SK-N-MC (cell line): ENCODE measurements around the gene VWA1.
"Not testable (repeated sequence)": the region's sequence is repeated elsewhere in the genome, so short reads cannot be mapped to it uniquely, and the experiment has no call there.

ENCODE experiments used
- DNase-seq: peaks from one replicate; pipeline ENCODE4 v3.0.0-alpha.2; 2011; ENCODE audit warnings: low read depth, low spot score
- H3K27ac ChIP-seq: fragments of 200-600 bp; sonication (generic); 2 replicates; pipeline ENCODE4 v1.5.1; 2016; ENCODE audit warnings: mixed run types
- H3K36me3 ChIP-seq: fragments of 200-600 bp; sonication (generic); 2 replicates; pipeline ENCODE4 v1.6.1; 2017; ENCODE audit warnings: antibody characterized with exemption, low read length, mixed read lengths; ENCODE audit not compliant: insufficient read depth
- H3K4me3 ChIP-seq: fragments of 200-600 bp; sonication (generic); 2 replicates; pipeline ENCODE4 v1.5.1; 2016
- H3K9ac ChIP-seq: fragments of 200-600 bp; sonication (generic); 2 replicates; pipeline ENCODE4 v1.8.0; 2017; ENCODE audit warnings: mixed run types, mixed read lengths; ENCODE audit not compliant: insufficient read length
- H3K9me3 ChIP-seq: fragments of 200-600 bp; sonication (generic); 2 replicates; pipeline ENCODE4 v1.6.1; 2017; ENCODE audit warnings: low read depth, mild to moderate bottlenecking, antibody characterized with exemption, low read length, moderate library complexity, mixed read lengths
- EZH2 ChIP-seq: fragments of 200-600 bp; sonication (generic); IDR thresholded peaks from one replicate; pipeline ENCODE4 v1.6.1; 2017; ENCODE audit warnings: antibody characterized with exemption
- FOXP2 ChIP-seq: optimal IDR thresholded peaks from 2 replicates; pipeline ENCODE3; 2011; ENCODE audit warnings: mild to moderate bottlenecking, moderate library complexity; ENCODE audit not compliant: insufficient read depth; ENCODE audit errors: extremely low read length, control extremely low read depth
- POLR2AphosphoS5 ChIP-seq: IDR thresholded peaks from 2 replicates; pipeline ENCODE4 v1.6.1; 2012; ENCODE audit warnings: mild to moderate bottlenecking, low read depth, low read length, borderline replicate concordance

VWA1 gene

GRCh38 chr1:1441002-1441888 lies 5.8 kb downstream of the VWA1 start:
- Histone ChIP-seq H3K4me3 (no peak overlapping the region), H3K9ac (no peak overlapping the region), H3K36me3 (no peaks in the 10 kb centered on the region), H3K27ac (no peak overlapping the region), H3K9me3 (no peaks in the 10 kb centered on the region)
- no peak for DNase-seq
- TF ChIP-seq POLR2AphosphoS5 = no peak
- no peak for TF ChIP-seq FOXP2
- no peak for TF ChIP-seq EZH2

GRCh38 chr1:1442069-1442770 lies 6.7 kb downstream of the VWA1 start:
- Histone ChIP-seq H3K36me3 (no peaks in the 10 kb centered on the region), H3K9me3 (no peaks in the 10 kb centered on the region), H3K9ac (no peak overlapping the region), H3K27ac (no peak overlapping the region), H3K4me3 (no peak overlapping the region)
- no peak for TF ChIP-seq FOXP2
- no peak for TF ChIP-seq EZH2
- TF ChIP-seq POLR2AphosphoS5 = no peak
- no peak for DNase-seq

- H3K27ac ChIP-seq, H3K36me3 ChIP-seq, DNase-seq: not testable (repeated sequence)
Measured at GRCh38 chr1:1446631-1447030, 11.1 kb downstream of the VWA1 start.

GRCh38 chr1:1449099-1449739 lies 13.7 kb downstream of the VWA1 start, which contains the start of gene ATAD3C:
Gene ATAD3C, plus strand, starts transcription at chr1:1449689. Its CDS starts 995 bp downstream, at chr1:1450684.
- no peaks in the 10 kb centered on the region for H3K9me3 ChIP-seq
- no peak within 1 kb of the TSS for H3K4me3 ChIP-seq
- no peak for DNase-seq
- no peak within 1 kb of the TSS for H3K27ac ChIP-seq
- no peak within 1 kb of the TSS for H3K9ac ChIP-seq
- no peaks in the 10 kb centered on the region for H3K36me3 ChIP-seq
- TF ChIP-seq POLR2AphosphoS5 (no peak), FOXP2 (no peak), EZH2 (no peak)

More at GRCh38 chr1:1446631-1447030, 11.1 kb downstream of the VWA1 start:
- not testable (repeated sequence) for H3K9me3 ChIP-seq, H3K4me3 ChIP-seq, H3K9ac ChIP-seq

GRCh38 chr1:1450616-1451015 lies 15.1 kb downstream of the VWA1 start:
- H3K4me3 ChIP-seq, DNase-seq, H3K27ac ChIP-seq, H3K9ac ChIP-seq, H3K36me3 ChIP-seq, H3K9me3 ChIP-seq: not testable (repeated sequence)

DNA sequence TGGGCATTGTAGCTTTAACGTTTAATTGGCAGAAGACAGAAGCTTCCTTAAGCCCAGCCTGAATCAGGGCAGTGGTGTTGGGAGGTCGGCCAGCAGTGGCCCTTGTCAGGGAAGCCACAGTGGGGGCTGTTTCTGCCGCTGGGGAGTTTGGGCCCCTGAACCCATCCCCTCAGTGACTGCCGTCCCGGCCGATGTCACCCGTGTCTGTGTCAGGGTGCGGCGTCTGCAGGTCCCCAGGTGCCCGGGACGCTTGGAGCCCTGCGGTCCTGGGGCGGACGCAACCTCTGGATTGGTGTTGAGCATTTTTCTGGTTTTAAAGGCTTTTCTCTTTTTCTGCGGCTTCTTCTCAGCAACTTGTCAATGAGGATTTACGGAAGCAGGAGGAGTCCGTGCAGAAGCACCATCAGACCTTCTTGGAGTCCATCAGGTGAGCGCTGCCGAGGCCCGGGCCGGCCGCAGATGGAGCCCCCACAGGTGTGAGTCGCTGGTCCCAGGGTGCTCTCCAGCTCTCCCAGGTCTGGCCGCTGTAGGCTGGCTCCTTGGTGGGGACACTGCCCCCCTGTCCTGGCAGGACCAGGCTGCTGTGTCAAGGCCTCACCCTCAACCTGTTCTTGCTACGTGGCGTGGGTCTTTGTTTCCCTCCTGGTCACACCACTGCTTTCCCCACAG lies 16.3 kb downstream of the VWA1 start:
- Histone ChIP-seq H3K27ac (no peak overlapping the region), H3K36me3 (no peaks in the 10 kb centered on the region), H3K9ac (no peak overlapping the region), H3K9me3 (no peaks in the 10 kb centered on the region), H3K4me3 (no peak overlapping the region)
- DNase-seq = no peak
- TF ChIP-seq FOXP2 (no peak), POLR2AphosphoS5 (no peak), EZH2 (no peak)

DNA sequence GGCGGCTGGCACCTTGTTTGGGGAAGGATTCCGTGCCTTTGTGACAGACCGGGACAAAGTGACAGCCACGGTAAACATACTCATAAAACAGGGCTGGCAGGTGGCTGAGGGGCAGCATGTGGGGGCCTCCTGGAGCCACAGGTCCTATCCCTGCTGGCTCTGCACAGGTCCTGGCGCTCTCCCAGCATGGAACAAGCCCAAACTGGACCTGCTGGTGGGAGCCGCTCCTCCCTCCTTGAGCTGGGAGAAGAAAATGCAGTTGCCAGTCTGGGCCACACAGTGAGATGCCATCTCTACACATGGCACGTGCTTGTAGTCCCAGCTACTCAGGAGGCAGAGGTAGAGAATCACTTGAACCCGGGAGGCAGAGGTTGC lies 16.9 kb downstream of the VWA1 start:
- not testable (repeated sequence) for DNase-seq, H3K27ac ChIP-seq, H3K4me3 ChIP-seq, H3K9ac ChIP-seq, H3K36me3 ChIP-seq, H3K9me3 ChIP-seq

DNA sequence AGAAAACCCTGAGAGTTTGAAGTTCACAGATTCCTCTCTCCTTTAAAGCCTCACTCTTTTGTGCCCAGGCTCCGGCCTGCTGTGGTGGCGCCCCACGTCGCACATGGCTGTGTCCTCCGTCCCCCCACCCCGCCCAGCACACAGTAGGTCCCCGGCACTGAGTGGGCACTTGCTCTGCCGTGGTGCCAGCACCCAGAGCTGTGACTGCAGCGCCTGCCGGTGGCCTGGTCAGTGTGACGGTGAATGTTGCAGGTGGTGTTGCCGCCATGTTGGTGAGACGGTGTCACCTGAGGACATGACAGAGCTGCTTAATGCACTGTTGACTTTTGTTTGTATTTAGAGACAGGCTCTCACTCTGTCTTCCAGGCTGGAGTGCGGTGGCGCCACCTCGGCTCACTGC lies 17.4 kb downstream of the VWA1 start:
- Histone ChIP-seq H3K9me3 (no peaks in the 10 kb centered on the region), H3K9ac (no peak overlapping the region), H3K27ac (no peak overlapping the region), H3K4me3 (no peak overlapping the region), H3K36me3 (no peaks in the 10 kb centered on the region)
- DNase-seq = no peak
- TF ChIP-seq POLR2AphosphoS5 (no peak), EZH2 (no peak), FOXP2 (no peak)

GRCh38 chr1:1454286-1455056 lies 19.0 kb downstream of the VWA1 start:
- H3K9ac ChIP-seq, DNase-seq, H3K36me3 ChIP-seq, H3K27ac ChIP-seq, H3K4me3 ChIP-seq, H3K9me3 ChIP-seq: not testable (repeated sequence)
